Activated CD4-positive, CD25-positive, alpha-beta regulatory T cell treated with anti-CD3 and anti-CD28 coated beads, Interleukin-2, amount 50 U/mL, for 72 hours (primary cell): ENCODE measurements around the gene TMEM30A.

ENCODE experiments used
- DNase-seq: peaks from one replicate; pipeline ENCODE4 v3.0.0; 2021

TMEM30A gene

GRCh38 chr6:75284632-75285282 is at the start of gene TMEM30A:
TSS of gene TMEM30A (minus strand) at chr6:75284792. CDS start at chr6:75284638, 154 bp downstream.
- peak; percentile 93 for DNase-seq

- DNase-seq, result no peak
Observed at GRCh38 chr6:75333676-75334200, 49.1 kb upstream of the TMEM30A start.

GRCh38 chr6:75331151-75331550 is 46.6 kb upstream of the TMEM30A start:
- DNase-seq, result no peak

GRCh38 chr6:75329703-75330102 is 45.1 kb upstream of the TMEM30A start:
- no peak for DNase-seq

- no peak for DNase-seq
Observed at GRCh38 chr6:75327807-75328206, 43.2 kb upstream of the TMEM30A start.

- DNase-seq, result no peak
Observed at GRCh38 chr6:75326557-75327258, 42.1 kb upstream of the TMEM30A start.

- DNase-seq, result no peak
Observed at GRCh38 chr6:75318900-75319299, 34.3 kb upstream of the TMEM30A start.

- no peak for DNase-seq
Observed at GRCh38 chr6:75317503-75318206, 33.1 kb upstream of the TMEM30A start.

- DNase-seq, result no peak
Observed at GRCh38 chr6:75315978-75316377, 31.4 kb upstream of the TMEM30A start.

GRCh38 chr6:75308250-75308988 is 23.8 kb upstream of the TMEM30A start:
- no peak for DNase-seq

- no peak for DNase-seq
Observed at GRCh38 chr6:75307364-75308004, 22.9 kb upstream of the TMEM30A start.

- DNase-seq, result no peak
Observed at GRCh38 chr6:75306064-75306463, 21.5 kb upstream of the TMEM30A start.

- DNase-seq, result no peak
Observed at GRCh38 chr6:75305573-75305972, 21.0 kb upstream of the TMEM30A start.

- no peak for DNase-seq
Observed at GRCh38 chr6:75302280-75302679, 17.7 kb upstream of the TMEM30A start.

- no peak for DNase-seq
Observed at GRCh38 chr6:75301537-75301936, 16.9 kb upstream of the TMEM30A start.

GRCh38 chr6:75301088-75301487 is 16.5 kb upstream of the TMEM30A start:
- DNase-seq, result no peak

GRCh38 chr6:75300531-75300855 is 15.9 kb upstream of the TMEM30A start:
- no peak for DNase-seq

- no peak for DNase-seq
Observed at GRCh38 chr6:75299801-75300530, 15.4 kb upstream of the TMEM30A start.

- DNase-seq, result no peak
Observed at GRCh38 chr6:75296811-75297779, 12.5 kb upstream of the TMEM30A start.

- no peak for DNase-seq
Observed at GRCh38 chr6:75292555-75292954, 8.0 kb upstream of the TMEM30A start.

- DNase-seq, result no peak
Observed at GRCh38 chr6:75291744-75292143, 7.2 kb upstream of the TMEM30A start.
